Left lung (tissue), 10 donors: ENCODE measurements around the gene TIMM10B. TPM values are rescaled to one million over a fixed set of nuclear protein-coding genes. Genes with fewer than 3 reads are reported as not detected.

Experiments used
- ATAC-seq: fragments of 200-7000 bp; cut with Tn5 transposase; one replicate; pipeline ENCODE4 v1.9.1; 2020; ENCODE audit warnings: moderate library complexity
- DNase-seq, 4 donors: peaks; one replicate each; pipeline ENCODE4 v3.0.0-alpha.2; 2013 to 2020
- H3K27ac ChIP-seq, 2 donors: fragments of 200-600 bp; sonication (generic) in 1 of 2; one replicate each; pipeline versions ENCODE4 v1.5.0 to v1.8.0; 2020 to 2021
- H3K27me3 ChIP-seq, 2 donors: fragments of 200-600 bp; sonication (generic) in 1 of 2; one replicate each; pipeline versions ENCODE4 v1.5.0 to v1.8.0; 2020 to 2021
- H3K36me3 ChIP-seq, 2 donors: fragments of 200-600 bp; sonication (generic) in 1 of 2; one replicate each; pipeline versions ENCODE4 v1.5.0 to v1.8.0; 2020 to 2021
- H3K4me1 ChIP-seq, 2 donors: fragments of 200-600 bp; one replicate each; pipeline ENCODE4 v1.8.0; 2021
- H3K4me3 ChIP-seq, 2 donors: fragments of 200-600 bp; sonication (generic) in 1 of 2; one replicate each; pipeline versions ENCODE4 v1.5.0 to v1.8.0; 2020 to 2021; ENCODE audit warnings: mild to moderate bottlenecking in 1 of 2
- H3K9me3 ChIP-seq, 2 donors: fragments of 200-600 bp; sonication (generic) in 1 of 2; one replicate each; pipeline versions ENCODE4 v1.5.0 to v1.8.0; 2020 to 2021
- CTCF ChIP-seq, 2 donors: fragments of 200-600 bp; sonication (generic) in 1 of 2; IDR thresholded peaks; one replicate each; pipeline versions ENCODE4 v1.5.0 to v1.8.0; 2021; ENCODE audit warnings: antibody characterized with exemption in 2 of 2
- intact Hi-C, 2 donors: fragments of 100-400 bp; cut with DNase I; formaldehyde crosslinking; loops; one replicate each; pipeline versions ENCODE4 v1.11.2 to v1.14.2; 2022
- polyA plus RNA-seq, 6 donors: library from polyadenylated mRNA; unstranded; fragments of 120-200 nt; gene quantifications; one replicate each; pipeline ENCODE4 v1.2.1, GENCODE V29; 2013; ENCODE audit not compliant: insufficient read length in 6 of 6
- total RNA-seq, 2 donors: library from RNA; stranded (reverse); fragmentation: NEBNext Ultra II Directional; extraction: Animal tissue kit (Norgen Biotek cat#: 25700); gene quantifications; one replicate each; pipeline ENCODE4 v1.2.1, GENCODE V29; 2021
- donor health status: DM: no; HTN: yes; CAD: no.
- donor health status: DM: no; HTN: no; CAD: no.

TIMM10B gene
- total and polyA plus RNA-seq, 8 donors: 29.0 to 46.4 (median 30.9) TPM

- H3K27me3 ChIP-seq: no peaks in the 10 kb centered on the region
- no peak overlapping the region for H3K27ac ChIP-seq
- DNase-seq (no peak), ATAC-seq (no peak)
- H3K9me3 ChIP-seq: no peaks in the 10 kb centered on the region
- H3K36me3 ChIP-seq: peaks cover 0 to 83% of the 10 kb centered on the region in 2 donors
- H3K4me1 ChIP-seq: peaks cover 5 to 20% of the 10 kb centered on the region in 2 donors
- intact Hi-C loops: no loop called here
- H3K4me3 ChIP-seq: no peak overlapping the region
- no peak for TF ChIP-seq CTCF (IDR thresholded peaks at IDR 0.05)
Measured at GRCh38 chr11:6486938-6487337, 5.6 kb downstream of the TIMM10B start.

GRCh38 chr11:6488342-6488741 is 7.0 kb downstream of the TIMM10B start:
- TF ChIP-seq CTCF (IDR thresholded peaks at IDR 0.05): no peak
- no peak overlapping the region for H3K27ac ChIP-seq

GRCh38 chr11:6488821-6489220 is 7.5 kb downstream of the TIMM10B start:
- DNase-seq (no peak), ATAC-seq (no peak)
- Histone ChIP-seq H3K4me3 (no peak overlapping the region), H3K27me3 (no peaks in the 10 kb centered on the region), H3K27ac (no peak overlapping the region), H3K4me1 (peaks cover 0 to 2% of the 10 kb centered on the region in 2 donors), H3K36me3 (peaks cover 0 to 83% of the 10 kb centered on the region in 2 donors), H3K9me3 (no peaks in the 10 kb centered on the region)
- intact Hi-C loops: no loop called here
- TF ChIP-seq CTCF (IDR thresholded peaks at IDR 0.05): no peak

More at GRCh38 chr11:6488342-6488741, 7.0 kb downstream of the TIMM10B start:
- no peak overlapping the region for H3K4me3 ChIP-seq
- DNase-seq (no peak), ATAC-seq (no peak)
- no peaks in the 10 kb centered on the region for H3K27me3 ChIP-seq
- H3K36me3 ChIP-seq: peaks cover 0 to 83% of the 10 kb centered on the region in 2 donors
- H3K4me1 ChIP-seq: peaks cover 0 to 6% of the 10 kb centered on the region in 2 donors
- H3K9me3 ChIP-seq: no peaks in the 10 kb centered on the region
- intact Hi-C loops: no loop called here

- H3K36me3 ChIP-seq: peaks cover 0 to 82% of the 10 kb centered on the region in 2 donors
- no peaks in the 10 kb centered on the region for H3K27me3 ChIP-seq
- no peak overlapping the region for H3K27ac ChIP-seq
- intact Hi-C loops: no loop called here
- no peak for ATAC-seq
- H3K4me3 ChIP-seq: no peak overlapping the region
- H3K9me3 ChIP-seq: no peaks in the 10 kb centered on the region
- no peaks in the 10 kb centered on the region for H3K4me1 ChIP-seq
- no peak for DNase-seq
- TF ChIP-seq CTCF (IDR thresholded peaks at IDR 0.05): no peak
Measured at GRCh38 chr11:6489306-6489705, 8.0 kb downstream of the TIMM10B start.

- H3K4me1 ChIP-seq: no peaks in the 10 kb centered on the region
- no peak within 1 kb of the TSS for H3K27ac ChIP-seq
- peak; percentile 18 for ATAC-seq
Measured at GRCh38 chr11:6497069-6497839, 16.0 kb downstream of the TIMM10B start, which contains the start of gene DNHD1. Gene DNHD1 (plus strand): TSS chr11:6497280. CDS start chr11:6498216, 936 bp downstream.

More at GRCh38 chr11:6497069-6497839, 16.0 kb downstream of the TIMM10B start, which contains the start of gene DNHD1:
- peak in 2 of 4 donors; percentile 38 to 71 for DNase-seq
- intact Hi-C loops: no loop called here
- H3K9me3 ChIP-seq: no peaks in the 10 kb centered on the region
- no peak within 1 kb of the TSS for H3K4me3 ChIP-seq
- H3K27me3 ChIP-seq: no peaks in the 10 kb centered on the region
- TF ChIP-seq CTCF (IDR thresholded peaks at IDR 0.05): no peak
- H3K36me3 ChIP-seq: peaks cover 0 to 46% of the 10 kb centered on the region in 2 donors
